HG02759 (cell line): ENCODE data around the gene TRPM7.
"Not testable (repeated sequence)": the region's sequence is repeated elsewhere in the genome, so short reads cannot be mapped to it uniquely, and the experiment has no call there.

ENCODE experiments used
- ATAC-seq: cut with Tn5 transposase; IDR thresholded peaks from one replicate; pipeline ENCODE4 v1.9.1; 2021; ENCODE audit warnings: mild to moderate bottlenecking, moderate library complexity; ENCODE audit not compliant: unreplicated experiment

TRPM7 gene, protein sequence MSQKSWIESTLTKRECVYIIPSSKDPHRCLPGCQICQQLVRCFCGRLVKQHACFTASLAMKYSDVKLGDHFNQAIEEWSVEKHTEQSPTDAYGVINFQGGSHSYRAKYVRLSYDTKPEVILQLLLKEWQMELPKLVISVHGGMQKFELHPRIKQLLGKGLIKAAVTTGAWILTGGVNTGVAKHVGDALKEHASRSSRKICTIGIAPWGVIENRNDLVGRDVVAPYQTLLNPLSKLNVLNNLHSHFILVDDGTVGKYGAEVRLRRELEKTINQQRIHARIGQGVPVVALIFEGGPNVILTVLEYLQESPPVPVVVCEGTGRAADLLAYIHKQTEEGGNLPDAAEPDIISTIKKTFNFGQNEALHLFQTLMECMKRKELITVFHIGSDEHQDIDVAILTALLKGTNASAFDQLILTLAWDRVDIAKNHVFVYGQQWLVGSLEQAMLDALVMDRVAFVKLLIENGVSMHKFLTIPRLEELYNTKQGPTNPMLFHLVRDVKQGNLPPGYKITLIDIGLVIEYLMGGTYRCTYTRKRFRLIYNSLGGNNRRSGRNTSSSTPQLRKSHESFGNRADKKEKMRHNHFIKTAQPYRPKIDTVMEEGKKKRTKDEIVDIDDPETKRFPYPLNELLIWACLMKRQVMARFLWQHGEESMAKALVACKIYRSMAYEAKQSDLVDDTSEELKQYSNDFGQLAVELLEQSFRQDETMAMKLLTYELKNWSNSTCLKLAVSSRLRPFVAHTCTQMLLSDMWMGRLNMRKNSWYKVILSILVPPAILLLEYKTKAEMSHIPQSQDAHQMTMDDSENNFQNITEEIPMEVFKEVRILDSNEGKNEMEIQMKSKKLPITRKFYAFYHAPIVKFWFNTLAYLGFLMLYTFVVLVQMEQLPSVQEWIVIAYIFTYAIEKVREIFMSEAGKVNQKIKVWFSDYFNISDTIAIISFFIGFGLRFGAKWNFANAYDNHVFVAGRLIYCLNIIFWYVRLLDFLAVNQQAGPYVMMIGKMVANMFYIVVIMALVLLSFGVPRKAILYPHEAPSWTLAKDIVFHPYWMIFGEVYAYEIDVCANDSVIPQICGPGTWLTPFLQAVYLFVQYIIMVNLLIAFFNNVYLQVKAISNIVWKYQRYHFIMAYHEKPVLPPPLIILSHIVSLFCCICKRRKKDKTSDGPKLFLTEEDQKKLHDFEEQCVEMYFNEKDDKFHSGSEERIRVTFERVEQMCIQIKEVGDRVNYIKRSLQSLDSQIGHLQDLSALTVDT (N-terminal part only)

DNA sequence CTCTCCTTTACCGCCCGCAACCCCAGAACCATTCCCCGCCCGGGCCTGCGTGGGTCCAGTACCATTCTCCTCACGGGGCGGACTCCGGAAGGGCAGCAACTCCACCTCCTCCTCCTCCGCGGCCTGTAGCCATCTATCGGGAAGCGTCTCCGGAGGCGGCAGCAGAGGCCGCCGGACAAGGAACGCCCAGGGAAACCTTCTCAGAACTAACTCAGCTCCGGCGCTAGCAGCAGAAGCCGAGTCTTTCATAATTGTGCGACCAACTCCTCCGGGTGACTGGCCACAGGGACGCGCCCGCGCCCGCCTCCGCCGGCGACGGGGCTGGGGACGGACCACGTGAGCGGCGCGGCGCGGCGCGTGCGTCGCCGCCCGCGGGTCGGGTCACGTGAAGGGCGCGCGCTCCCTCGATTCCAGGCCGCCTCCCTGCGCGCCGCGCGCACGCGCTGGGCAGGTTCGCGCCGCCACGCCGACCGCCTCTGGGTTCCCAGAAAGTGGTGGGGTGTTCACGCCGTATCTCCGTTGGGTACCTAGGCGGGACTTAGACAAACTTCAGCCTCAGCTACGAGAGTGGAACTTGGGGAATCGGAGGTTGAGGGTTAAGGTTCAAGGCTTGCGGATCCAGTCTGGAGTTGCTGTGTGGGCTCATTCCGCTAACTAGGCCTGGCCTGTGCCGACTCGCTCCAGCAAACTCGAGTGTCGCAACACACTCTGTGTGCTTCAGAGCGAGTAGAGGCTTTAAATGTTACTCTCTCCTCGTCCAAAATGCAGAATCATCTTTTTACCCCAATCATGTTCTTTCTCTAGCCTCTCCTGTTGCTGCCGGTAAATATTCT, at the start of gene TRPM7:
TSS of gene TRPM7 (minus strand) at position 329 of the 833 bp plus-strand sequence. CDS start at position 65, 264 bp downstream.
- peak; percentile 89 for ATAC-seq

DNA sequence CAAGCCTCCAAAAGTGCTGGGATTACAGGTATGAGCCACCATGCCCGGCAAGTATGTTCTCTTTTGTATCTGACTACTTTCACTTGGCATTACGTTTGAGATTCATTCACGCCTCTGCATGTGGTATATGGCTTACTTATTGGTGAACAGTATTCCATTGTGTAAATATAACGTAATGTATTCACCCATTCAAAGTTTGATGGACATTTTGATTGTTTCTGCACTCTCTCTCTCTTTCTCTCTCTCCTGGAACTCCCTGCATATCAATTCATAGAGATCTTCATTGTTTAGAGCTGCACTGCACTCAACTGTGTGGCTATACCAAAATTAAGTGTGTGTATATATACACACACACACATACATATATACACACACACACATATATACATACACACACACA, 48.6 kb upstream of the TRPM7 start:
- ATAC-seq: no peak

DNA sequence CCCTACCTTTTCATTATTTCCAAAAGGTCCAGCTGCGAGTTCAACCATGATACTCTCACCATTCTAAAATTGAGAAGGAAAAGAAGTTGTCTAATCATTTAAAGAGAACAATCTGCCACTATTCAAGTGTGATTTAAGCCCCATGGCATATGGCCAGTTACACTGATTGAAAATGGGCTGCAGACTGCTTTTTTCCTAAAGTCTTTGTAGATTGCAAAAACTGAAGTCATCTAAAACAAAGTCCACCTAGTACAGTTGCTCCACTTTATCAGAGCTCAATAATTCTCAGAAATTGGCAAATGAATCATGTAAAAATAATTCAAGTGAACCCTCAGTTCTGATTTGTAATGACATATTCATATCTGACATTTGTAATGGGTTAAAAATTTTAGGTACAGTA, 39.7 kb upstream of the TRPM7 start:
- no peak for ATAC-seq

DNA sequence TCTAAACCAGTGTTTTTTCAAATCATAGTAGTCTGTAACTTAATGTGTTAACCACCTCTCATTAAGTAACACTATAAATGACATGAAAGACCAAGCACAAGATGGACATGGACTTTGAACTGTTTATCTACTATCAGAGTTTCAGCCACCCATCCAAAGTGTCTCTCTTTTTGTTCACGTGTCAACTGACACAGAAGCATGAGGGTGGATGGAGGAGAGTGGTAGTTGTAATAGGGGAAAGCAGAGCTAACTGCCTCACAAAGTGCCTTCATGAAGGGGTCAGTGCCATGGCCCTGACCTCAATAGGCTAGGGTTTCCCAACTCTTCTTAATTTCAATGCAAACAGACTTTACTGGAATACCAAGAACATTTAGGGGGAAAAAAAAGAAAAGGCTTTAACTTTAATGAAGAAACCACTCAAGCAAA, 32.1 kb upstream of the TRPM7 start:
- ATAC-seq: no peak

DNA sequence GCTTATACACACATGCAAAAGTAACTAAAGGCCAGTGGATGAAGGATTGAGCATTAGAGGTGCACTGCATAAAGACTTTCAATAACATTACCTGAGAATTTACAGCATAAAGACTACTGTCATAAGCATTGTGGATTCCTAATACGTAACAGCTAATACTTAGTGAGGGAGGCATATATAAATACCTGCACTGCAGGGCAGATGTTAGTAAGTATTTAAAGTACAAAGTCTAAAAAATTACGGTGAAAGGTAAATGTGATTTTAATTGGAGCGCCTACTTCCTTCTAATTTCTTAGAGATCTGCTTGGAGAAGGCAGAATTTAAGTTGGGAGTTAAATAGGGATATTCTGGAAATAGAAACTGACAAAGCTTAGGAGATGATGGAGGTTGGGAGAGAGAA, 25.4 kb upstream of the TRPM7 start:
- ATAC-seq: no peak

DNA sequence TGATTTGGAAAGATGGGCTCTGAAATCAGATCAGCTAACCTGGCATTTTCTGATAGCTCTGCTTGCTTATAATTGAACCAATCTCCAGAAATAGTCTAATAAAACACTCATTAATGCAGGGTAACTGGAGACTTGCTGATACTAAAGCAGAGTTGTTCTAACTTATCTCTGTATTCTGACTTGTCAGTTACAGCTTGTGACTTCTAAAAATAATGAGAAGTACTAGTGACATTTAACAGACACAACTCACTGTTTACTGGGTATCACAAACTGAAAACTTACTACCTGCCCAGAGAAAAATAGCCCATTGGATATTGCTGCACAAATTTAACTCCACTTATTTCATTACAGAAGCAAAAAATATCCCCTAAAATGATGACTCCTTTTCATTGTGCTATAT, 24.0 kb upstream of the TRPM7 start:
- ATAC-seq: no peak

DNA sequence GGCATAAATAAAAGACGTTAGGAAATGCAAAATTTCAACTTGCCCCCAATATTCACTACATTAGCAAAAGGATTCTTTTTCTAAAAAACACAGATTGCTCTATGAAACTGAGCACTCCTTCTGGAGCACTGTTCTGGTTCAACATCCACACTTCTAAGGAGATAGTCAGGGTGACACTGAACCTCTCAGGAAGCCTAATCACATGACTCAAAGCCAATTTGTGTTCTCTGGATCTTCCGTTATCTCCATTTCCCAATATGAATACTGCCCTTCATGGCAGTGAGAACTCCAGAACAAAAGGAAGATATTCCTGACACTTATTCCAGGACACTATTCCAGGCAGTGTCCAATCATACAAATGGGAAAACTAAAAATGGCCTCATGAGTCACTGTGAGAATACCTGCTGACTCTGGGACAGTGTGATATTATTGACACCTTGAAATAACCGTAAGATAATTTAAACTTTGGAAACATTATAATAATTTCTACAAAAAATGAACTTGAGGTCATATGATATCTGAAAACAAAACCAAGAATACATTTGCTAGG, 21.4 kb upstream of the TRPM7 start:
- no peak for ATAC-seq

DNA sequence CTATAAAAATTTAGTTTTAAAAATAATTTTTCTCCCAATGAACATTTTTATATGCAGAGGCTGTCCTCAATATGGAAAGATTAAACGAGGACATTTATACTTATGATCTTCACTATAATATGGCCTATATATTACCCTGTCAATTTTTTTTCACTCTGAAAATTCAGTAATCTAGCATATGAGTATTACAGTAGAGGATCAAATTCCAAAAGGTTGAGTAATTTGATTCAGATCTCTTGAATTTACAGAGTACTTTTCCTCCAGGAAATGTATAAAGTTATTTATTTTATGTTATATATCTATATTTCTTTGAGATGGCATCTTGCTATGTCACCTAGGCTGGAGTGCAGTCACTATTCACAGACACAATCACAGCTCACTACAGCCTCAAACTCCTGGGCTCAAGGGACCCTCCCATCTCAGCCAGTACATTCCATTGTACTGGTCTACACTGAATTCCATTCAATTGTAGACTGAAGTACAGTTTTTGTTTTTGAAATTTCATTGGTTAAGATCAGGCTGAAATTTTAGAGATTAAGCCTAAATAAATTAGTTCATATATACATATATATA, 16.3 kb upstream of the TRPM7 start:
- no peak for ATAC-seq

DNA sequence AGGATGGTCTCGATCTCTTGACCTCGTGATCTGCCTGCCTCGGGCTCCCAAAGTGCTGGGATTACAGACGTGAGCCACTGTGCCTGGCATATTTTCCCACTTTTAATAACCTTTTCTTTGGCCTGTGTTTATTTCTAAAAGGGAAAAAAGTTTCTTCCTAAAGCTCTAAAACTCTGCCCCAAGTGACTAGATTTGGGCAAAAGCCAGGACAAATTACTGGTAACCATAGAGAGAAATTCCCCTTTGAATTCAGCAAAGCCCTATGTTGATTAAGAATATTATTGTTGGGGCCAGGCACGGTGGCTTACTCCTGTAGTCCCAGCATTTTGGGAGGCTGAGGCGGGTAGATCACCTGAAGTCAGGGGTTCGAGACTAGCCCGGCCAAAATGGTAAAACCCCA, 11.5 kb upstream of the TRPM7 start:
- ATAC-seq: no peak

DNA sequence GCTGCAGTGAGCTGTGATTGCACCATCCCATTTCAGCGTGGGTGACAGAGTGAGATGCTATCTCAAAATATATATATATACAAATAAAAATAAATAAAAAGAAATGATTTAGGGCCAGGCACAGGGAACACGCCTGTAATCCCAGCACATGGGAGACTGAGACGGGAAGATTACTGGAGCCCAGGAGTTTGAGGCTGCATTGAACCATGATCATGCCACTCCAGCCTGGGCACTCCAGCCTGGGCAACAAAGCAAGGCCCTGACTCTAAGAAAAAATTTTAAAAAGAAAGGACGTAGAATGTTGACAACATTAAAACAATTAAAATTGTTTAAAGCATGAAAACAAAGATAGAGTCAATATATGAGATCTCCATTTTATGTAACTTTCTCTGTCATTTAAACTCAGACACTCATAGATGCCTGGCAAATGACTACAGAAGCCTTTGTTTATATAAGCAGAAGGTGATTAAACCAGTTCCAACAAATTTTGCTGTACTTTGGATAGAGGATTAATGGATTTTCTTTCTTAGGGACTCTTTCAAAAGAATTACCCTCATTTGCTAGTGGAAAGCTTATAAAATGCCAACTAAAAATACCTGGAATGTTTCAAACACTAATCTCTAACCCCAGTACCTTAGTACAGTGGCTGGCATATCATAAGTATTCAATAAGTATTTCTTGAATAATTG, 10.7 kb upstream of the TRPM7 start:
- ATAC-seq: no peak

DNA sequence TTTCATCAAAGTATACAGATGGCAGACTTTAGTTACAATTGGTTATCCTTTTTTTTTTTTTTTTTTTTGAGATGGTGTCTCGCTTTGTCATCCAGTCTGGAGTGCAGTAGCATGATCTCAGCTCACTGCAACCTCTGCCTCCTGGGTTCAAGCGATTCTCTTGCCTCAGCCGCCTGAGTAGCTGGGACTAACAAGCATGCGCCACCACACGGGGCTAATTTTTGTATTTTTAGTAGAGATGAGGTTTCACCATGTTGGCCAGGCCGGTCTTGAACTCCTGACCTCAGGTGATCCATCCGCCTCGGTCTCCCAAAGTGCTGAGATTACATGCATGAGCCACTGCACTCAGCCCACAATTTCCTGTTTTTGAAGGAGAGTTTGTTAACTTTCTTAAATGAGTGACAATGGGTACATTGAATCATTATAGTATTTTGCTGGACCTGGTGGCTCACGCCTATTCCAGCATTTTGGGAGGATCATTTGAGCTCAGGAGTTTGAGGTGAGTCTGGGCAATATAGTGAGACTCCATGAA, 8.1 kb upstream of the TRPM7 start:
- ATAC-seq: not testable (repeated sequence)

DNA sequence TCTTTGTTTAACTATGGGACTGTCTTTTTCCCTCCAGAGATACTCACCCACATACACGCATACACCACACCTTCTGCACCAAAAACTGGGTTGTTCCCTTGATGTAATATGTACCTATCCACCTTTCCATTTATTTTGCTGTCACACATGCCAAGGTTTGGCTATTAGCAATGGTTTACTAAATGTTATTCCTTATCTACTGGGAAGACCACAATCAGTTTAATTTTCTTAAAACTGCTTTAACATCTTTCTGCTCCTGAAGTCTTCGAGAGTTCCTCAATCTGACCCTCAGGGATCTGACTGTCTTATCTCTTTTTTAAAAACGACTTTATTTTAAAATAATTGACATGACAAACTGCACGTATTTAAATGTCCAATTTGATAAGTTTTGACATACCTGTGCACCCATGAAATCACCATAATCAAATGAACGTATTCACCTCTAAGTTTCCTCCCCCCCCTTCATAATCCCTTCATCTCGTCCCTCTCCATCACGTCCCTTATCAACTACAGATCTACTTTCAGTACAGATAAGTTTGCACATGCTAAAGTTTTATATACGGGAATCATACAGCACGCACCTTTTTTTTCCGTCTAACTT, 805 bp upstream of the TRPM7 start:
- ATAC-seq: no peak

DNA sequence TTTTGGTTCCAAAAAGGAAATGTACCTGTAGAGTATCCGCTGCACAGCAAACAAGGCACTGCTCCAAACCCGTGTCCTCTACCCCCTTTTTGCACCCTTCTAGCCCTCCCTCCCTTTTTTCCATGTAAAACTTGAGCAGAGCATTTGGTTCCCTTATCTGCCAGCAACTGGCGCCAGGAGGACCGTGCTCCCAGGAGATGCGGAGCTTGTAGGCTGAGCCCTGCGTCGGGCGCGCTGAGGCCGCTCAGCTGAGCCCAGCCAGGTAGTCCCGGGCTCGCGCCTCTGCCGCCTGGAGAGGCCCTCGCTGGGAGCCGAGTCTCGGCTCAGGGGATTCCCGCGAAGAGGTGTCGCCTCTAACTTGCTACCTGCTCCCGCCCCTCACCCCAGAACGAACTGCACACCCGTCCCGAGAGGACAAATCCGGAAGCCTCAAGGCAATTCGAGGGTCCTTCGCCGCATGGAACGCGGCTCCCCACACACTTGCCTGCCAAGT, 575 bp downstream of the TRPM7 start:
- ATAC-seq: peak; percentile 68

DNA sequence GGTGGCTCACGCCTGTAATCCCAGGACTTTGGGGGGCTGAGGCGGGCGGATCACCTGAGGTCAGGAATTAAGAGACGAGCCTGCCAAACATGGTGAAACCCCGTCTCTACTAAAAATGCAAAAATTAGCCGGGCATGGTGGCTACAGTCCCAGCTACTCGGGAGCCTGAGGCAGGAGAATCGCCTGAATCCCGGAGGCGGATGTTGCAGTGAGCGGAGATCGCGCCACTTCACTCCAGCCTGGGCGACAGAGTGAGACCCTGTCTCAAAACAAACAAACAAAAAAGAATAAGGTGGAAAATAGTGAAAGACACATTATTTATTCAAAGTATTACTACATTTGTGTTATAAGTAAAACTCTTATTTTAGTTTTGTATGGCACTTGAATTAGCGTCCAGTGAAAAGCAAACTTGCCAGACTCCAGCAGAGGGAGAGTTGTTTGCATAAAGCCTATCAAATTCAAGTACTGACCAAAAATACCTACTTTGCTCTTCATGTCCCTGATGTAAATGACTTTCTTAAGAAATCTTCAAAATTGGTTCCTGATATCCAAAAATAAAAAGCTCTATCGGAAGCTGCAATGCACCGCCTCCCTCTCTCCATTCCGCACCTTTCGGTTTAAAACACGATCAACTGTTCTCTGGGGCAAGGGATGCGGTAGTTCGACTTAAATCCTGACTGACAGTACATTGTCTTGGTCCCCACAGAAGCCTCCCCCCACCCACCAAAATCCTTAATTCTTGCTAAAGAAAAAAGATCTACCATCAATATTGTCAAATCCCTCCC, 1.2 kb downstream of the TRPM7 start:
- ATAC-seq: no peak

DNA sequence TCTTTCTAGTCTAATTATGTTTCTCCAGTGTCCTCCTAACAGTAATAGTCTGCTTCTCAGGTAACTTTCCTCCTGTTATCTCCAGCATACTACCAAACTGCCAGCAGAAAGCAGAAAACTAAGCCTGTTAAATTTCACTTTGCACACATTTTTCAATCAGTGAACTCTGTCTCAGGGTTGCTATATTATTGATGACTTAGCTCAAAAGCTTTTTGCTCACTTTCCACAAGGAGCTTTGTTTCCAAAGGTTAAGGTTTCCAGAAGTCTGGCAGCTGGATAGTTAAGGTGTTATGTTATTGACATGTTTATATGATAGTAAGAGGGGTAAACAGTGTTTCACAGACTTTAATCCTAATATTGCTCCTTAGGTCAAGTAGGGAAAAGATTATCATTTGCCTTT, 5.1 kb downstream of the TRPM7 start:
- no peak for ATAC-seq

DNA sequence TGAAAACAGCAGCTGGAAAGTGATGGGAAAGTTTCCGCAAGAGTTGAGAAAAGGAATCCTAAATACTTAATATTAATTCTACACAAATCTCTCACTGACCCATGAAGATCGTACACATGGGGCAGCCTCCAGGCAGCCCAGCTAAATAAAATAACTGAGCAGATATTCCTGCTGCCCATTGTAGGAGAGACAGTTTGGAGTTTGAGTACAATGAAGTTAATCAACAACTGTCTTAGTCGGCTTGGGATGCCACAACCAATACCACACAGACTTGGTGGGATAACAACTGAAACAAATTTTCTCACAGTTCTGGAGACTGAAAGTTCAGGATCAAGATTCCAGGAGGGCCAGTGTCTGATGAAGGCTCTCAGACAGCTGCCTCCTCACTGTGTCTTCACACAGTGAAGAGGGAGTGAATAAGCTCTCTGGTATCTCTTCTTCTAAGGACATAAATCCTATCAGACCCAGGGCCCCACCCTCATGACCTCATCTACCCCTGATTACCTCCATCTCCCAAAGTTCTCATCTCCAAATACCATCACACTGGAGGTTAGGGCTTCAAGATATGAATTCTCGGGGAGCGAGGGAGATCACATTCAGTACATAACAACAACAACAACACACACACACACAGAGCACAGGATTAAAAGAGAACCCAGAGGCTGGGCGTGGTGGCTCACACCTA, 9.7 kb downstream of the TRPM7 start:
- ATAC-seq: no peak
